GM21717 (cell line): ENCODE data around the gene AP2A2.
"Not testable (repeated sequence)": the region's sequence is repeated elsewhere in the genome, so short reads cannot be mapped to it uniquely, and the experiment has no call there.

Experiments
- ATAC-seq: cut with Tn5 transposase; IDR thresholded peaks from one replicate; pipeline ENCODE4 v1.9.1; 2021; ENCODE audit warnings: mild to moderate bottlenecking, moderate library complexity; ENCODE audit not compliant: unreplicated experiment

Gene AP2A2

GRCh38 chr11:953512-953911, 27.8 kb downstream of the AP2A2 start:
- no peak for ATAC-seq

- no peak for ATAC-seq
Measured at GRCh38 chr11:954392-955153, 28.9 kb downstream of the AP2A2 start.

- ATAC-seq, result no peak
Measured at GRCh38 chr11:955154-956063, 29.7 kb downstream of the AP2A2 start.

GRCh38 chr11:957212-957920, 31.7 kb downstream of the AP2A2 start:
- no peak for ATAC-seq

- no peak for ATAC-seq
Measured at GRCh38 chr11:958101-958500, 32.4 kb downstream of the AP2A2 start.

GRCh38 chr11:959027-959426, 33.4 kb downstream of the AP2A2 start:
- ATAC-seq, result no peak

GRCh38 chr11:959608-960007, 33.9 kb downstream of the AP2A2 start:
- no peak for ATAC-seq

- not testable (repeated sequence) for ATAC-seq
Measured at GRCh38 chr11:961310-961920, 35.7 kb downstream of the AP2A2 start.

GRCh38 chr11:961921-962320, 36.3 kb downstream of the AP2A2 start:
- no peak for ATAC-seq

- no peak for ATAC-seq
Measured at GRCh38 chr11:962688-963087, 37.0 kb downstream of the AP2A2 start.

GRCh38 chr11:963852-964251, 38.2 kb downstream of the AP2A2 start:
- no peak for ATAC-seq

- ATAC-seq, result no peak
Measured at GRCh38 chr11:965206-965775, 39.6 kb downstream of the AP2A2 start.

GRCh38 chr11:967995-968751, 42.5 kb downstream of the AP2A2 start:
- no peak for ATAC-seq

GRCh38 chr11:968822-969221, 43.2 kb downstream of the AP2A2 start:
- no peak for ATAC-seq

- ATAC-seq, result no peak
Measured at GRCh38 chr11:969651-970205, 44.1 kb downstream of the AP2A2 start.

- ATAC-seq, result no peak
Measured at GRCh38 chr11:970319-970871, 44.7 kb downstream of the AP2A2 start.

GRCh38 chr11:971092-971690, 45.5 kb downstream of the AP2A2 start:
- no peak for ATAC-seq

- ATAC-seq, result no peak
Measured at GRCh38 chr11:971731-972365, 46.2 kb downstream of the AP2A2 start.
